HL-60 (cell line): ENCODE measurements around the gene EIF2S1.

Source experiments
- CTCF ChIP-seq: IDR thresholded peaks from one replicate; pipeline ENCODE4 v1.5.1; 2011; ENCODE audit warnings: low read length, control low read depth, inconsistent platforms; ENCODE audit not compliant: insufficient read depth
- POLR2AphosphoS5 ChIP-seq: IDR thresholded peaks from 2 replicates; pipeline ENCODE4 v1.6.1; 2012; ENCODE audit warnings: low read depth

- TF ChIP-seq CTCF: no peak
- TF ChIP-seq POLR2AphosphoS5: no peak
Observed at GRCh38 chr14:67311868-67312267, 48.3 kb upstream of the EIF2S1 start.
